ENCODE data around the gene ZFP64.
"Not testable (repeated sequence)": the region's sequence is repeated elsewhere in the genome, so short reads cannot be mapped to it uniquely, and the experiment has no call there.

DNA sequence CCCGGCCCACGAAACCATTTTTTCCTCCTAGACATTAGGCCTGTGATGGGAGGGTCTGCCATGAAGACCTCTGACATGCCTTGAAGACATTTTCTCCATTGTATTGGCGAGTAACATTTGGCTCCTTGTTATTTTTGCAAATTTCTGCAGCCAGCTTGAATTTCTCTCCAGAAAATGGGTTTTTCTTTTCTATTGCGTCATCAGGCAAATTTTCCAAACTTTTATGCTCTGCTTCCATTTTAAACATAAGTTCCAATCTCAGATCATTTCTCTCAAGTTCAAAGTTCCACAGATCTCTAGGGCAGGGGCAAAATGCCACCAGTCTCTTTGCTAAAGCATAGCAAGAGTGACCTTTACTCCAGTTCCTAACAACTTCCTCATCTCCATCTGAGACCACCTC lies 29.8 kb upstream of the ZFP64 start:
- TF ChIP-seq, protein P1, sequence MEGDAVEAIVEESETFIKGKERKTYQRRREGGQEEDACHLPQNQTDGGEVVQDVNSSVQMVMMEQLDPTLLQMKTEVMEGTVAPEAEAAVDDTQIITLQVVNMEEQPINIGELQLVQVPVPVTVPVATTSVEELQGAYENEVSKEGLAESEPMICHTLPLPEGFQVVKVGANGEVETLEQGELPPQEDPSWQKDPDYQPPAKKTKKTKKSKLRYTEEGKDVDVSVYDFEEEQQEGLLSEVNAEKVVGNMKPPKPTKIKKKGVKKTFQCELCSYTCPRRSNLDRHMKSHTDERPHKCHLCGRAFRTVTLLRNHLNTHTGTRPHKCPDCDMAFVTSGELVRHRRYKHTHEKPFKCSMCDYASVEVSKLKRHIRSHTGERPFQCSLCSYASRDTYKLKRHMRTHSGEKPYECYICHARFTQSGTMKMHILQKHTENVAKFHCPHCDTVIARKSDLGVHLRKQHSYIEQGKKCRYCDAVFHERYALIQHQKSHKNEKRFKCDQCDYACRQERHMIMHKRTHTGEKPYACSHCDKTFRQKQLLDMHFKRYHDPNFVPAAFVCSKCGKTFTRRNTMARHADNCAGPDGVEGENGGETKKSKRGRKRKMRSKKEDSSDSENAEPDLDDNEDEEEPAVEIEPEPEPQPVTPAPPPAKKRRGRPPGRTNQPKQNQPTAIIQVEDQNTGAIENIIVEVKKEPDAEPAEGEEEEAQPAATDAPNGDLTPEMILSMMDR (IDR thresholded peaks at IDR 0.05): not testable (repeated sequence)
- TF ChIP-seq POLR2A (IDR thresholded peaks at IDR 0.05): not testable (repeated sequence)
